Esophagus mucosa (tissue), 1 donor: ENCODE data around the gene NEU4. TPM values are rescaled to one million over a fixed set of nuclear protein-coding genes. Genes with fewer than 3 reads are reported as not detected.

Experiments used
- ATAC-seq: fragments of 200-7000 bp; cut with Tn5 transposase; one replicate; pipeline ENCODE4 v1.9.1; 2020
- total RNA-seq: library from RNA; stranded (reverse); gene quantifications from one replicate; pipeline ENCODE4 v1.2.4, GENCODE V29; 2023
- donor health status: DM: yes; HTN: yes; CAD: no.

The NEU4 gene
- total RNA-seq, 1 donor from 2014 or later: not detected

- ATAC-seq: no peak
Observed at GRCh38 chr2:241865957-241866789, 57.2 kb downstream of the NEU4 start.

Other genes starting within 250 kb of the NEU4 start
- 38.9 TPM for gene THAP4, start 172.0 kb upstream of the NEU4 start, total RNA-seq
- 38.3 TPM for gene ATG4B, start 171.5 kb upstream of the NEU4 start, total RNA-seq
- 32.4 TPM for gene DTYMK, start 122.4 kb upstream of the NEU4 start, total RNA-seq
- 16.5 TPM for gene ING5, start 107.2 kb upstream of the NEU4 start, total RNA-seq
- gene D2HGDH, start 74.6 kb upstream of the NEU4 start, total RNA-seq: 20.1 TPM
- not detected for gene GAL3ST2, start 32.4 kb upstream of the NEU4 start, total RNA-seq
- 0.20 TPM for gene PDCD1, start 49.7 kb downstream of the NEU4 start, total RNA-seq
- not detected for gene RTP5, start 60.5 kb downstream of the NEU4 start, total RNA-seq